ENCODE measurements around the gene EPHA2.
"Not testable (repeated sequence)": the region's sequence is repeated elsewhere in the genome, so short reads cannot be mapped to it uniquely, and the experiment has no call there.

Gene EPHA2

DNA sequence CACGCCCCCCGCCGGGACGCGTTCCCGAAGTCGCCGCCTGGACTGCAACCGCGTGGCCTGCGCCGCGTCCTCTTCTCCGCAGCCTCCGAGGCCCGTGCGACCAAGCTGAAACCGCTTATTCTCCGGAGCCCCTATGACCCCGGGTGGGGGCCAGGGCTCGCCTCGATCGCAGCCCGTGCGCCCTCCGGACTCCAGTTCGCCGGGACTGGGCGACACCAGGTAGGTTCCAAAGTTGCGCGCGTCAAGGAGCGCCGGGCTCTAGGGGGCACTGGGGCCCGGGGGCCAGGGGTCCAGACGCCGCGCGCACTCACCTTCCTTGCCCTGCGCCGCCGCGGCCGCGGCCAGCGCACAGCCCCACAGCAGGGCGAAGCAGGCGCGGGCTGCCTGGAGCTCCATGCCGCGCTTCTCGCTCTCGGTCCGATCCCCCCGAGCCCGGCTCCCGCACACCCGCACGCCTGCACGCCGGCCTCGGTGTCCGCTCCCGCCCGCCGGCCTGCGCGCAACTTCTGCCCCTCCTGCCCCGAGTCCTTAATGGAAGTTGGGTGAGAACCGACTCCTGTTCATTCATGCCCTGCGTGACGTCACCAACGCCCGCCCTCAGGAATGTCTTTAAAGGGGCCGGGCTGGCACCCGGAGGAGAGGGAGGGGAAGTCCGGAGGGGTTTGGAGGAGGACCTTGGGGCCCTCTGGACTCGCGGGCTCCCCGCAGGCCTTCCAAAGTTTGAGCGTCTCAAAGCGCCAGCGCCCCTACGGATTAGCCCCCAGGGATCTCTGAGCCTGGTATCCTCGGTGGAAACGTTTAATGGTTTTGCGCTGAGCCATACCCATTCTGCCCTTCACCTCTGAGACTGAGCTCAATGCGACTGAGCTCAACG lies at the start of gene EPHA2:
Gene EPHA2, minus strand, starts transcription at position 533 of the 874 bp plus-strand sequence. Its CDS starts 137 bp downstream, at position 396.
- DNase-seq (ENCODE audit: low spot score) = peak; percentile 83

DNA sequence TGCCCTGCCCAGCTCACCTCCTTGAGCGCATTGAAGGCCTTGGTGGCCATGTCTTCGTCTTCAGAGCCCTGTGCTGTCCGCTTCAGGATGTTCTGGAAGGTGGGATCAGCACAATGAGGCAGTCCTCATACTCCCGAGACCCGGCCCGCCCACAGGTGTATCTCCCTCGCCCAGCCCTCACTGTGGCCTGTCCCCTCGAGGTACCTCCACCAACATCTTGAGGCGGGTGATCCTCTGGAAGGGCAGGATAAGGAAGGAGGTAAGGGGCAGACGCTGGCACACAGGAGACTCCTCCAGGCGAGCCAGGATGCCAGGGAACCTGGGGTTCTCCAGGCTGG lies 49.4 kb upstream of the EPHA2 start:
- FAIRE-seq = no peak
- no peak for DNase-seq (ENCODE audit: low spot score)

More for the DNA sequence above, at the start of gene EPHA2:
- peak; percentile 66 for FAIRE-seq

DNA sequence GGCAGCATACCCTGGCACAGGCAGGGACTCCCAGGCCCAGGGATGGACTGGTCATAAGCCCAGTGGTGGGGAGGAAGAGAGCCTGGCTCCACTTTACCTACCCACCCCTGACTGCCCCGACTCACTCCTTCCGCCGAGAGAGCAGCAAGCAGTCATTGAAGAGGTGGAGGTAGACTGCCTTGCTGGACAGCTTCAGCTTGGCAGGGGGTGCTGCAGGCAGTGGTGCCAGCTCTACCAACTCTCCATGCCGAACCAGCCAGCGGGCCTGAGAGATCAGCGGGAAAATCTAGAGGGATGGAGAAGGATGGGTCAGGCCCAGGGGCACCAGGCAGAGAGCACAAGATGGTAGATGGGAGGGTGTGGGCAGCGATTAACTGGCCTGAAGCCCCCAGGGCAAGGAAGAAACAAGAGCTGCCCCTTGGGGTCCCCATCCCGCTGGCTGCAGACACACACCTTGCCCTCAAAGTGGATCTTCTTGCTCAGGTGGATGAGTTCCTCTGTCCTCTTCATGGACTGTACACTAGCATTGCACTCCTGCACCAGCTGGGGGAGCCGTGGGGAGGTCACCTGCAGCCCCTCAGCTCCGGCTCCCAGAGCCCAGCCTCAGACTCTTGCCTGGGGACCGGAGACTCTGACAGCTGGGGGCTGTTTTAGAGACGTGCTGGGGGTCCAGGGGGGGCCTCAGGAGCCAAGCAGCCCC lies 48.9 kb upstream of the EPHA2 start:
- FAIRE-seq = no peak
- DNase-seq (ENCODE audit: low spot score) = no peak

- DNase-seq (ENCODE audit: low spot score) = no peak
- FAIRE-seq = no peak
Observed at GRCh38 chr1:16204216-16204615, 48.3 kb upstream of the EPHA2 start.

DNA sequence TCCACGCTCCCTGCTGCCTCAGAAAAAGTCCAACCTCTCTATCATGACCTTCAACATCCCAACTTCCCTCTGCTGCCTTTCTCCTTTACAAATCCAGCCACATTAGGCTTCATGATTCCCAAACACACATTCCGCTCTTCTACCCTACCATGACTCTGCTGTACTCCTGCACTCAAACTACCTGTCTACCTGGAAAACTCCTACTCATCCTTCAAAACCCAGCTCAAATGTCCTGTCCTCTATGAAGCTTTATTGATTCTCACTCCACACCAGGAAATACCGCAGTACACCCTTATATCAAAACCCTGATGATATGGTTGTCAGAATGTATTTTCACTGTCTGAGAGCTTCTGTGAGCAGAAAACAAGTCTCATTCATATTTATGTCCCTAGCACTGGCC lies 47.7 kb upstream of the EPHA2 start:
- FAIRE-seq = no peak

GRCh38 chr1:16202281-16203210 lies 46.7 kb upstream of the EPHA2 start:
- FAIRE-seq = no peak
- DNase-seq (ENCODE audit: low spot score) = no peak

More for the DNA sequence above, 47.7 kb upstream of the EPHA2 start:
- no peak for DNase-seq (ENCODE audit: low spot score)

DNA sequence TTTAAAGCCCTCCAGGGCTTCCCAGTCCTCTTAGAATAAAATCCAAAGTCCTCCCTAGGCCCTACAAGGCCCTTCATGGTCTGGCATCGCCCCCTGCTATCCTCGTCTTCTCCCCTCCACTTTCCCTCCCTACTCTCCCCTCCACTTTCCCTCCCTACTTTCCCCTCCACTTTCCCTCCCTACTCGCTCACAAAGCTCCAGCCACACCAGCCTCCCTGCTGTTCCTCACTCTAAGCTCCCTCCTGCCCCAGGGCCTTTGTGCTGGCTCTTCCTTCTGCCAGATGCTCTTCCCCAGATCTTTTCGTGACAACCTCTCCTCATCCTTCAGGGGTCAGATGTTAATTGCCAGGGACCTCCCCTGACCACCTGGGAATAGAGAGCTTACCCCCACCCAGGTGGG lies 43.8 kb upstream of the EPHA2 start:
- DNase-seq (ENCODE audit: low spot score) (no peak), FAIRE-seq (no peak)

DNA sequence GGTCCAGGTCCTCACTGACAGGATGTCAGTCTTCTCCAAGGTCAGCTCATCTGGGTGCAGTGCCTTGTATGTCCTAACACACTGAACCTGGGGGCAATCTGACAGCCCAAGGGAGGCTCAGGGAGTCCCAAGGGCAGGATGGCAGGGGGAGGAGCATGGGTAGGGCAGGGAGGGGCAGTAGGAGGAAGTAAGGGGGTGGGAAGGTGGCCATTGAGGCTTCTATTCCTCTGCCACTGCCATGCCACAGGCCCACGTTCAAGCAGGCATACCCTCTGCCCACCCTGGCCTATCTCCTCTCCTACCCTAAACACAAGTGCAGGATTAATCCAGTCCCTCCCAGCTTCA lies 43.3 kb upstream of the EPHA2 start:
- FAIRE-seq = no peak
- DNase-seq (ENCODE audit: low spot score) = no peak

GRCh38 chr1:16198444-16199156 lies 42.7 kb upstream of the EPHA2 start:
- DNase-seq (ENCODE audit: low spot score) (peak; percentile 20), FAIRE-seq (no peak)

DNA sequence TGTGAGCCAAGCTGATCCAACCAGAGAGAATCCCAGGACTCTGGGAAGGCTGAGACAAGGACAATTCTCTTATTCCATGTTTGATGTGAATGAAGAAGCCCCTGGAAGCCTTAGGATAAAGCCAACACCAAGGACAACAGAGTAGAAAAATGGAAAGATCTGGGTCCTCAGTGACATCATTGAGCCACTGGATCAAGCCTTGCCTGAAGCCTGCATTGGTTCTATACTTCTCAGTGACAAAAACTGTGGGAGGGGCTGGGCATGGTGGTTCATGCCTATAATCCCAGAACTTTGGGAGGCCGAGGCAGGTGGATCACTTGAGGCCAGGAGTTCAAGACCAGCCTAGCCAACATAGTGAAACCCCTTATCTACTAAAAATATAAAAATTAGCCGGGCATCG lies 41.0 kb upstream of the EPHA2 start:
- FAIRE-seq (no peak), DNase-seq (ENCODE audit: low spot score) (no peak)

GRCh38 chr1:16196139-16196538 lies 40.3 kb upstream of the EPHA2 start:
- DNase-seq (ENCODE audit: low spot score); FAIRE-seq: not testable (repeated sequence)

DNA sequence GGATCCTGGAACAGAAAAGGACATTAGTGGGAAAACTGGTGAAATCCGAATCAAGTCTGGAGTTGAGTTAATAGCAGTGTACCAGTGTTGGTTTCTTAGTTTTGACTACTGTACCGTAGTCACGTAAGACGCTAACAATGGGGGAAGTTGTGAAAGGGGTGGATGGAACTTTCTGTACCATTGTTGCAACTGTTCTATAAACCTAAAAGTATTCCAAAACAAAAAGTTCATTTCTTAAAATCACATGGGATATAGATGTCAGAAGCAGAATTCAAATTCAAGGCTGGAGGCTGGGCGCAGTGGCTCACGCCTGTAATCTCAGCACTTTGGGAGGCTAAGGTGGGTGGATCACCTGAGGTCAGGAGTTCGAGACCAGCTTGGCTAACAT lies 39.6 kb upstream of the EPHA2 start:
- no peak for FAIRE-seq
- no peak for DNase-seq (ENCODE audit: low spot score)

- FAIRE-seq (no peak), DNase-seq (ENCODE audit: low spot score) (no peak)
Observed at GRCh38 chr1:16191916-16192546, 36.2 kb upstream of the EPHA2 start.

- FAIRE-seq = no peak
- DNase-seq (ENCODE audit: low spot score) = no peak
Observed at GRCh38 chr1:16191309-16191708, 35.4 kb upstream of the EPHA2 start.

GRCh38 chr1:16189921-16190621 lies 34.2 kb upstream of the EPHA2 start:
- FAIRE-seq (peak; percentile 81), DNase-seq (ENCODE audit: low spot score) (peak; percentile 50)

DNA sequence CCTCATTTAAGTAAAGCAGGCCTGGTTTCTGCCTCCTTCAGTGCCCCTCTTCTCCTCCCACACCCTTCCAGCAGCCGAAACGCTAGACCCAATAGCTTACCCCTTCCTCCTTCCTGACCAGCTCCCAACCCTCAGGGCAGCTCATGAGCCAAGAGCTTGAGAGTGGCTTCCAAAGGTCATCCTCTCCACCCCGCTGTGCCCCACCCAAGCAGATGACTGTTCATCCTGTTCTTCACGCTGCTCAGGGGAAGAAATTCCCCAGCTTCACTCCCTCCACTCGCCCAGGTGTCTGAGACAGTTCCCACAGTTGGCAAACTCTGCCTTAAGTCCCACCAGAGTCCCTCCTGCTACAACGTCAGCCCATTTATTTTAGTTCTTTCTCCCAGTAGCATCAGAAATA lies 33.1 kb upstream of the EPHA2 start:
- DNase-seq (ENCODE audit: low spot score) = peak; percentile 67
- peak; percentile 64 for FAIRE-seq

- DNase-seq (ENCODE audit: low spot score) (peak; percentile 70), FAIRE-seq (peak; percentile 4)
Observed at GRCh38 chr1:16187748-16188401, 32.0 kb upstream of the EPHA2 start.

DNA sequence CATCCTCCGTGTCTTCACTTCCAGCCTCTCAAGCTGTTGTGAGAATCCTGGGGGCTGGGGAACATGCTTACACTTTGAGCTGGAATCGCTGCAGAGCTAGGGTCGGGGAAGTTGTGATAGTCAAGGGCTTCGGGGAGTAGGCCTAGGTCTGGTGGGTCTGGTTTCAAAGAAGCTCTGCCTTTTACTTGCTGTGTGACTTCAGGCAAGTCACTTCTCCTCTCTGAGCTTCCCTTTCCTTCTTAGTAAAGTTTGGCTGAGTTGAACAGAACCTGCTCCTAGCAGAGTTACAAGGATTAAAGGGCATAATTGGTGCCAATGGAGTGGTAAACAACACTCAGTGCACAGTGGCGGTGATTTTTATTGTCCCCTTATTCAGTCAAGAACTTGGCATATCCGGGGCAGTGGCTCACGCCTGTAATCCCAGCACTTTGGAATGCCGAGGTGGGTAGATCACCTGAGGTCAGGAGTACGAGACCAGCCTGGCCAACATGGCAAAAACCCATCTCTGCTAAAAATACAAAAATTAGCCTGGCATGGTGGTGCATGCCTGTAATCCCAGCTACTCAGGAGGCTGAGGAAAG lies 30.9 kb upstream of the EPHA2 start:
- DNase-seq (ENCODE audit: low spot score) (no peak), FAIRE-seq (no peak)
